ENCODE results near the gene SPATA3. TPM values are rescaled to one million over a fixed set of nuclear protein-coding genes. Genes with fewer than 3 reads are reported as not detected.
A peak's percentile ranks its signal among the peaks of the same experiment; 100 is the strongest.

Gene SPATA3
- total RNA-seq, 1 experiment from 2014 or later: not detected

- no peak for DNase-seq (ENCODE audit: low spot score)
These were observed 53.5 kb downstream of the SPATA3 start for GRCh38 chr2:231049286-231050017.

- DNase-seq (ENCODE audit: low spot score): no peak
These were observed 54.3 kb downstream of the SPATA3 start for GRCh38 chr2:231050018-231050901.

GRCh38 chr2:231051116-231051515 lies 55.2 kb downstream of the SPATA3 start:
- no peak for DNase-seq (ENCODE audit: low spot score)

GRCh38 chr2:231052494-231053451 lies 56.9 kb downstream of the SPATA3 start:
- peak; percentile 68 for DNase-seq (ENCODE audit: low spot score)

- DNase-seq (ENCODE audit: low spot score): no peak
These were observed 57.9 kb downstream of the SPATA3 start for GRCh38 chr2:231053846-231054245.

GRCh38 chr2:231056453-231057416 lies 60.8 kb downstream of the SPATA3 start, which contains the start of gene PSMD1:
PSMD1 (plus strand) TSS chr2:231056867; CDS start chr2:231057026, 159 bp downstream.
- DNase-seq (ENCODE audit: low spot score): peak; percentile 90

- no peak for DNase-seq (ENCODE audit: low spot score)
These were observed 61.7 kb downstream of the SPATA3 start for GRCh38 chr2:231057590-231057989.

Other genes starting within 250 kb of the SPATA3 start
- gene ITM2C, start 131.2 kb upstream of the SPATA3 start, total RNA-seq (2014; rRNA removed; shearing (Covaris generic)): 85.8 and 96.9 TPM in 2 replicates
- 0.66 and 0.87 TPM in 2 replicates for gene GPR55, start 70.9 kb upstream of the SPATA3 start, total RNA-seq (2014; rRNA removed; shearing (Covaris generic))
- 0.75 and 1.4 TPM in 2 replicates for gene C2orf72, start 41.4 kb downstream of the SPATA3 start, total RNA-seq (2014; rRNA removed; shearing (Covaris generic))
- 129 and 131 TPM in 2 replicates for gene PSMD1, start 60.7 kb downstream of the SPATA3 start, total RNA-seq (2014; rRNA removed; shearing (Covaris generic))
- gene HTR2B, start 128.9 kb downstream of the SPATA3 start, total RNA-seq (2014; rRNA removed; shearing (Covaris generic)): not detected in 2 replicates
- 34.4 and 41.9 TPM in 2 replicates for gene ARMC9, start 202.5 kb downstream of the SPATA3 start, total RNA-seq (2014; rRNA removed; shearing (Covaris generic))